Stimulated activated CD4-positive, alpha-beta T cell treated with anti-CD3 and anti-CD28 coated beads, Interleukin-15, amount 100 ng/mL, for 48 hours (primary cell): ENCODE results near the gene EIF3M.
"Not testable (repeated sequence)": the region's sequence is repeated elsewhere in the genome, so short reads cannot be mapped to it uniquely, and the experiment has no call there.

Experiments used
- DNase-seq, 2 donors: peaks; one replicate each; pipeline ENCODE4 v3.0.0-alpha.2; 2020; ENCODE audit warnings: low read depth in 2 of 2

EIF3M gene

GRCh38 chr11:32596114-32596513, 12.5 kb downstream of the EIF3M start:
- DNase-seq, result peak; percentile 30 to 32

DNA sequence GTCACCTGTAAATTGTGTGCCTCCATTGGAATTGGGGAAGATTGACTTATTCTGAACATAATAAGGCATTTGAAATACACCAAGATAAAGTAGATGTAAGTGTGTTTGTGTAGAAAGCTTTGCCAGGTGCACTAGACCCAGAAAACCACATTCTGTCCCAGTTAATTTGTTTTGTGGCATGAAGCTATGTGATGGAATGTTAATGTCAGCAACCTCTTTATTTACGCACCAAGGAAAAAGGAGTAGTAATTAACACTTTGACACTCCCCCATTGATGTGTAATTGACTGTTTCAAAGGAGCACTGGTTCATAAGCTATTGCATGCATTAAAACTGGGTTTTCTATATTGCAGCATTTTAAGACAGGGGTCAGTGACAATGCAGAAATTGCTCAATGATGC, 14.3 kb downstream of the EIF3M start:
- DNase-seq, result no peak

- DNase-seq, result no peak
These were observed 19.2 kb downstream of the EIF3M start for GRCh38 chr11:32602657-32603415.

GRCh38 chr11:32606220-32606619, 22.6 kb downstream of the EIF3M start:
- no peak for DNase-seq

- DNase-seq, result not testable (repeated sequence)
These were observed 25.2 kb downstream of the EIF3M start for GRCh38 chr11:32608826-32609225.

GRCh38 chr11:32610797-32611352, 27.2 kb downstream of the EIF3M start:
- no peak for DNase-seq

DNA sequence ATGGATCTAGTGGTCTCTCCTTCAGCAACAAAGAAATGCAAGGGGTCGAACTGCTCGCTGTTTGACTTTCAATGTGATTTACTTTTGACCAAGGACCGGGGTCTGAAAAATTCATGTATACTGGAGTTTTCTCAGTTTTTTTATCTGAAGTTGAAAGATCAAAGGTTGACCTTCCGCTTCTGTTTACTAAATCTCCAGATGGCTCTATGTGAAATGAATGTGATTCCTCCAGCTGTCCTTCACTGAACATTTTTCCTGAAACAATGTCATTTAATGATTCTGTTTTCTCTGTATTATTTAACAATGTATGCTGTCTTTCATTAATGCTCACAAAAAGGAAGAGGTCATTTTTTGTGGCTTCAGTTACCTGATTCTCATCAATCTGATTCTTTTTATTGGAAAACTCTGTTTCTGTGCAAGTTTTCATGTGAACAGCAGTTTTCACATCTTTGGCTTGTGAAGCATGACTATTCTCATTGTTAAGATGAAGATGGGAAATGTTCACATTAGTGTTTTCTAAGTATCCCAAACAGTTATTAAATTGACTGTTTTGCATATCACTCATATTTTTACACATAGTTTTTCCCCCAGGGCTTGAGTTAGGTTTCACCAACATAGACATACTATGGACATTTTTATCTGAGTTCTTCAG, 30.0 kb downstream of the EIF3M start:
- DNase-seq, result no peak

DNA sequence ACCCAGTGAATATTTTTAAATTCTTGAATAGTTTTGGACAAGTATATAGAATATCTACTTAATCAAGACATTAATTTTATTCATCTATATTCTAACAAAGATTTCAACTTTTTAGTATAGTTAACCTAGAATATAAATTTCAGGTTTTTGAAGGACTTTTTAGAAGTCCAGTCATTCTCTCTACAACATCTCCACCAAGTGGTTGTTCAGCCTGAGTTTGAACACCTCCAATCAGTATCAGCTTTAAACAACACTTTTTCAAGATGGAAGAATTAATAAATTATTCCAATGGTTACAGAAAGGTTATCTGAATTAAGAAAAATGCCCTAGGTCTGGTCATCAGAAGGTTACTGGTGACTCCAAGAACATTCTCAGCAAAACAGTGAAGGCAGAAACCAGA, 31.8 kb downstream of the EIF3M start:
- no peak for DNase-seq

DNA sequence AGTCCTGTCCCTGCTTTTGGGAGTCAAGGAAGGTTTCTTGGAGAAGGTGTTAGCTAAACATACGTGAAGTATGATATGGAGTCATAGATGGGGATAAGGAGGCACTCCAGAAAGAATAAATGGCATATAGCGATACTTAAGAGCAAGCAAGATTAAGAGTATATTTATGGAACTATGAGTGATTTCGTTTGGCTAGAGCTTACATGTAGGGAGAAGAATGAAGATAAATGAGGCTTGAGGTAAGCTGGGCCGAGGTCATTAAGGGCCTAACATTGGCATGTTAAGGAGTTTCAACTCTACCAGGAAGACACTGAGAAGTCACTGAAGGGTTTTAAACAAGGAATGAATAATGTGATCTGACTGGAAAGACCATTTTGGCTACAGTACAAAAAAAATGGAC, 33.3 kb downstream of the EIF3M start:
- DNase-seq, result no peak

GRCh38 chr11:32630844-32631243, 47.2 kb downstream of the EIF3M start:
- no peak for DNase-seq

DNA sequence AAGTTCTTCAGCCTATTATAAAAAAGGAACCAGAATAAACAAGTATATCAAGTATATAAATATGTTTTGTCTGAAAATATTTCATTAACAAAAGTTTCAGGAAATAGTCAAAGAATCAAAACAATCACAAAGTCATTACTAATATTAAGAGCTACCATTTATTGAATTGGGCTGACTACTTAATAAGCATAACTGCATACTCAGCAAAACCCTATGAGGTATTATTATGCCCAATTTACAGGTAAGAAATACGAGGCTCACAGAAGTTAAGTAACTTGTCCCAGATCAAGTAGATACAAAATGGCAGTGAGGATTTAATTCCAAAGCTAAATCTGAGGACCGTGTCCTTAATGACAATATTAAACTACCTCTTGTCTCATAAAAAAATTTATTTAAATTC, 52.2 kb downstream of the EIF3M start:
- no peak for DNase-seq

DNA sequence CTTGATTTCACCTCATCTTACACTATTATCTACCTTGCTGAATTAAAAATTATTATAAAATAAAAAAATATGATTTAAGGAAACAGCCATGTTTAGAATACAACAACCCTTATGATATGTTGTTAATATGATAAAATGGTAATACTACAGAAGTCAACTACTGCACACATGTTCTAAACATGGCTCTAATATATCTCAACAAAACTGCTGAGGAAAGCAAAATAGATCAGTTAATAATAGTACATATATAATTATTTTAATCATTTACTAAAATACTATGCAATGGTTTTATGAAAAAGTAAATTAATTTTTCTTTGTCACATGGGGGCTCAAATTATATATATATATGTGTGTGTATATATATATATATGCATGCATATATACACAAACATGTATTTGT, 57.7 kb downstream of the EIF3M start:
- no peak for DNase-seq

- DNase-seq, result no peak
These were observed 59.9 kb downstream of the EIF3M start for GRCh38 chr11:32643526-32643925.
